Lung (tissue), 12 donors: ENCODE results near the gene GALNT1. TPM values are rescaled to one million over a fixed set of nuclear protein-coding genes. Genes with fewer than 3 reads are reported as not detected.

Source experiments
- ATAC-seq: fragments of 200-7000 bp; cut with Tn5 transposase; one replicate; pipeline ENCODE4 v1.9.1; 2020; ENCODE audit warnings: moderate number of reproducible peaks; ENCODE audit not compliant: insufficient read depth, low FRiP score
- DNase-seq, 3 donors: peaks; one replicate each; pipeline ENCODE4 v3.0.0-alpha.2; 2013 to 2017
- H3K27ac ChIP-seq, 2 donors: one replicate each; pipeline ENCODE4 v1.5.1; 2013; ENCODE audit warnings: mild to moderate bottlenecking in 2 of 2, moderate library complexity in 2 of 2, control low read depth in 1 of 2, inconsistent platforms in 1 of 2, low read depth in 1 of 2, low read length in 1 of 2
- H3K27me3 ChIP-seq, 3 donors: one replicate each; pipeline ENCODE4 v1.5.1; 2013; ENCODE audit warnings: low read length in 2 of 3; ENCODE audit not compliant: control insufficient read depth in 3 of 3, insufficient read depth in 3 of 3
- H3K36me3 ChIP-seq, 4 donors: one replicate each; pipeline ENCODE4 v1.5.1; 2013; ENCODE audit warnings: low read length in 4 of 4, mild to moderate bottlenecking in 1 of 4, moderate library complexity in 1 of 4; ENCODE audit not compliant: control insufficient read depth in 4 of 4, insufficient read depth in 4 of 4
- H3K4me1 ChIP-seq, 5 donors: one replicate each; pipeline ENCODE4 v1.5.1; 2013; ENCODE audit warnings: low read length in 5 of 5, mild to moderate bottlenecking in 2 of 5, moderate library complexity in 1 of 5; ENCODE audit not compliant: control insufficient read depth in 5 of 5, insufficient read depth in 5 of 5
- H3K4me3 ChIP-seq: one replicate; pipeline ENCODE4 v1.5.1; 2013; ENCODE audit warnings: mild to moderate bottlenecking, control low read depth, moderate library complexity
- H3K9ac ChIP-seq, 2 donors: one replicate each; pipeline ENCODE4 v1.5.1; 2013; ENCODE audit warnings: low read length in 2 of 2, control low read depth in 1 of 2; ENCODE audit not compliant: insufficient read depth in 1 of 2
- H3K9me3 ChIP-seq, 4 donors: one replicate each; pipeline ENCODE4 v1.5.1; 2013; ENCODE audit warnings: low read length in 3 of 4, mild to moderate bottlenecking in 1 of 4, moderate library complexity in 1 of 4; ENCODE audit not compliant: control insufficient read depth in 4 of 4, insufficient read depth in 3 of 4
- CTCF ChIP-seq: IDR thresholded peaks from 2 replicates; pipeline ENCODE4 v1.5.1; 2012; ENCODE audit warnings: mild to moderate bottlenecking; ENCODE audit errors: control extremely low read depth, extremely low read depth
- WGBS, 2 donors: extraction: QIAGEN DNeasy Blood & Tissue Kit; methylation state at CpG; one replicate each; pipeline ENCODE4 v1.1.7; 2013; 5-methylcytosine and 5-hydroxymethylcytosine counted together
- polyA plus RNA-seq, 2 donors: library from polyadenylated mRNA; stranded (reverse); fragments of 200-250 nt; gene quantifications; one replicate each; pipeline ENCODE4 v1.2.1, GENCODE V29; 2013
- total RNA-seq, 2 donors: library from RNA; depleted of rRNA in 1 of 2; stranded (reverse); fragments of >200 nt in 1 of 2; gene quantifications; one replicate each; pipeline ENCODE4 v1.2.1, GENCODE V29; 2014 to 2021
- donor health status: control.
- donor health status: control.
- donor health status: Bipolar disorder and iron deficiency.
- donor health status: healthy.
- donor health status: DM: yes; HTN: yes; CAD: no.

The GALNT1 gene
- total and polyA plus RNA-seq, 4 donors, result 16.9 to 73.4 (median 46.8) TPM

DNA sequence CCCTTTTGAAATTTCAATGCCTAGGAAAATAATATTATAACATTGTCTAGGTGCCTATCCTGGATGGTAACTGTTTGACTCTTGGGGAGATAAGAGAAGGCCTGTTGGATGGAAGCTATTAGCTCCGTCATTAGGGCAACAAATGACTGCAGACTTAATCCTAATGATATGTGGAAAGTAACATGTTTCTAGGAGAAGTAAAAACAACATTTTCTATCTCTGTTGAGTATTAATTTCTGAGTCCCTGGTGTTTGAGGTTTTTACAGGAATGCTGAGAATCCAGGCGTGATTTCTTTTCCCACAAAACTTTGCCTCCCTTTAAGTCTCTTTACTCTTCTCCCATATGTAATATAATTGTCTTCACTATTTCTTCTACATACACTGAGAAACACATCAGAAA lies 159.1 kb downstream of the GALNT1 start:
- ATAC-seq (no peak), DNase-seq (no peak)
- Histone ChIP-seq H3K4me1 (no peaks in the 10 kb centered on the region), H3K36me3 (no peaks in the 10 kb centered on the region), H3K27me3 (no peaks in the 10 kb centered on the region), H3K9ac (no peak overlapping the region), H3K4me3 (no peak overlapping the region), H3K27ac (no peak overlapping the region), H3K9me3 (no peaks in the 10 kb centered on the region)
- WGBS, 2 donors, result 90 to 96% methylated on average over 2 of the region's 2 CpGs
- no peak for TF ChIP-seq CTCF

GRCh38 chr18:35743916-35744315 lies 162.4 kb downstream of the GALNT1 start:
- no peak for TF ChIP-seq CTCF
- Histone ChIP-seq H3K36me3 (no peaks in the 10 kb centered on the region), H3K27ac (no peak overlapping the region), H3K9ac (no peak overlapping the region), H3K4me3 (no peak overlapping the region), H3K27me3 (no peaks in the 10 kb centered on the region), H3K4me1 (peaks cover 0 to 1% (median 0%) of the 10 kb centered on the region in 5 donors), H3K9me3 (no peaks in the 10 kb centered on the region)
- DNase-seq (no peak), ATAC-seq (no peak)

GRCh38 chr18:35745814-35746213 lies 164.3 kb downstream of the GALNT1 start:
- WGBS, 2 donors, result 79 to 92% methylated on average over 4 of the region's 4 CpGs
- no peak for ATAC-seq

More at GRCh38 chr18:35745814-35746213, 164.3 kb downstream of the GALNT1 start:
- Histone ChIP-seq H3K27ac (no peak overlapping the region), H3K4me3 (no peak overlapping the region), H3K4me1 (peaks cover 0 to 1% (median 0%) of the 10 kb centered on the region in 5 donors), H3K9ac (no peak overlapping the region), H3K36me3 (no peaks in the 10 kb centered on the region), H3K27me3 (no peaks in the 10 kb centered on the region), H3K9me3 (no peaks in the 10 kb centered on the region)
- TF ChIP-seq CTCF, result no peak
- DNase-seq, result no peak
